IMR-90 (cell line): ENCODE results near the gene NAT14. TPM values are rescaled to one million over a fixed set of nuclear protein-coding genes. Genes with fewer than 3 reads are reported as not detected.

ENCODE experiments used
- ATAC-seq: fragments of 200-7000 bp; cut with Tn5 transposase; 2 replicates; pipeline ENCODE4 v1.9.1; 2020; ENCODE audit warnings: low read depth, mild to moderate bottlenecking, moderate library complexity
- BruUV-seq: library from RNA; stranded (reverse); fragments of 400-500 nt; replicated peaks from 2 replicates; lab custom pipeline; 2021; lab: Mats Ljungman, UMichigan
- CTCF ChIA-PET: fragments of 300-600 bp; formaldehyde crosslinking; extraction: SDS; loops from one replicate; lab custom pipeline; 2021; ENCODE audit warnings: antibody characterized with exemption; lab: Yijun Ruan, JAX
- POLR2A ChIA-PET: fragments of 300-600 bp; sonication (Branson Sonifier 250); formaldehyde crosslinking; loops from one replicate; lab custom pipeline; 2022; ENCODE audit warnings: antibody characterized with exemption; ENCODE audit not compliant: unreplicated experiment; lab: Charles Lee
- DNase-seq: peaks from one replicate; pipeline ENCODE4 v3.0.0; 2013
- H2AFZ ChIP-seq: replicated peaks from 2 replicates; pipeline ENCODE3; 2013; ENCODE audit warnings: low read length, mild to moderate bottlenecking; ENCODE audit not compliant: poor library complexity
- H2AK5ac ChIP-seq: 2 replicates; pipeline ENCODE4 v1.6.1; 2013; ENCODE audit warnings: low read depth, low read length, inconsistent platforms
- H2AK9ac ChIP-seq: replicated peaks from 2 replicates; pipeline ENCODE3; 2013; ENCODE audit warnings: mild to moderate bottlenecking, low read depth, low read length, moderate library complexity; ENCODE audit not compliant: poor library complexity
- H2BK120ac ChIP-seq: 2 replicates; pipeline ENCODE4 v1.6.1; 2013; ENCODE audit warnings: low read depth, low read length, inconsistent platforms
- H2BK15ac ChIP-seq: 3 replicates; pipeline ENCODE4 v1.6.1; 2013; ENCODE audit warnings: low read depth, low read length, inconsistent platforms
- H2BK20ac ChIP-seq: 2 replicates; pipeline ENCODE4 v1.6.1; 2013; ENCODE audit warnings: low read depth, mild to moderate bottlenecking, inconsistent platforms, low read length, moderate library complexity
- H2BK5ac ChIP-seq: 2 replicates; pipeline ENCODE4 v1.6.1; 2013; ENCODE audit warnings: mild to moderate bottlenecking, low read depth, low read length, inconsistent platforms; ENCODE audit not compliant: poor library complexity, severe bottlenecking
- H3K14ac ChIP-seq: replicated peaks from 2 replicates; pipeline ENCODE4 v1.6.1; 2013; ENCODE audit warnings: low read depth, low read length, inconsistent platforms
- H3K18ac ChIP-seq: 2 replicates; pipeline ENCODE4 v1.6.1; 2013; ENCODE audit warnings: low read depth, low read length, control low read depth
- H3K23ac ChIP-seq: 2 replicates; pipeline ENCODE4 v1.6.1; 2013; ENCODE audit warnings: low read depth, low read length, inconsistent platforms
- H3K27ac ChIP-seq: 2 replicates; pipeline ENCODE4 v1.5.1; 2013; ENCODE audit warnings: mild to moderate bottlenecking, control low read depth, low read length; ENCODE audit not compliant: insufficient read depth
- H3K27me3 ChIP-seq: 2 replicates; pipeline ENCODE4 v1.6.1; 2013; ENCODE audit warnings: low read length; ENCODE audit not compliant: control insufficient read depth, insufficient read depth
- H3K36me3 ChIP-seq: 2 replicates; pipeline ENCODE4 v1.6.1; 2013; ENCODE audit warnings: low read length, mixed read lengths; ENCODE audit not compliant: control insufficient read depth, insufficient read depth
- H3K4ac ChIP-seq: 2 replicates; pipeline ENCODE4 v1.6.1; 2013; ENCODE audit warnings: low read depth, low read length, inconsistent platforms
- H3K4me1 ChIP-seq: 2 replicates; pipeline ENCODE4 v1.6.1; 2013; ENCODE audit warnings: low read length, mixed read lengths; ENCODE audit not compliant: control insufficient read depth, insufficient read depth
- H3K4me2 ChIP-seq: 2 replicates; pipeline ENCODE4 v1.6.1; 2013; ENCODE audit warnings: low read depth, mild to moderate bottlenecking, control low read depth, low read length, moderate library complexity
- H3K4me3 ChIP-seq: 2 replicates; pipeline ENCODE4 v1.5.1; 2013; ENCODE audit warnings: low read depth, mild to moderate bottlenecking, control low read depth, low read length, moderate library complexity; ENCODE audit not compliant: insufficient read depth
- H3K56ac ChIP-seq: 2 replicates; pipeline ENCODE4 v1.6.1; 2013; ENCODE audit warnings: low read length, inconsistent platforms; ENCODE audit not compliant: insufficient read depth; ENCODE audit errors: extremely low read depth
- H3K79me1 ChIP-seq, 2 experiments: 2 replicates each; pipeline ENCODE4 v1.6.1; 2013; ENCODE audit warnings: low read length in 2 of 2, inconsistent platforms in 1 of 2, low read depth in 1 of 2
- H3K9ac ChIP-seq: 2 replicates; pipeline ENCODE4 v1.6.1; 2013; ENCODE audit warnings: low read depth, low read length, control low read depth
- H3K9me1 ChIP-seq: 2 replicates; pipeline ENCODE4 v1.6.1; 2013; ENCODE audit warnings: low read length, inconsistent platforms; ENCODE audit not compliant: insufficient read depth
- H3K9me3 ChIP-seq: 2 replicates; pipeline ENCODE4 v1.6.1; 2013; ENCODE audit warnings: low read length; ENCODE audit not compliant: control insufficient read depth, insufficient read depth
- H4K20me1 ChIP-seq: 2 replicates; pipeline ENCODE4 v1.6.1; 2013; ENCODE audit warnings: low read length, inconsistent platforms; ENCODE audit not compliant: insufficient read depth
- H4K5ac ChIP-seq: 2 replicates; pipeline ENCODE4 v1.6.1; 2013; ENCODE audit warnings: mild to moderate bottlenecking, low read depth, low read length, control low read depth
- H4K8ac ChIP-seq, 2 experiments: 2 replicates each; pipeline ENCODE4 v1.6.1; 2013; ENCODE audit warnings: low read depth in 2 of 2, low read length in 2 of 2, control low read depth in 1 of 2, inconsistent platforms in 1 of 2
- H4K91ac ChIP-seq: 2 replicates; pipeline ENCODE4 v1.6.1; 2013; ENCODE audit warnings: low read depth, low read length, inconsistent platforms; ENCODE audit not compliant: insufficient read depth
- BHLHE40 ChIP-seq: fragments of 150-350 bp; IDR thresholded peaks from 2 replicates; pipeline ENCODE4 v1.6.1; 2016; ENCODE audit warnings: mild to moderate bottlenecking, low read depth, low read length
- CHD1 ChIP-seq: IDR thresholded peaks from 2 replicates; pipeline ENCODE4 v1.6.1; 2012; ENCODE audit warnings: low read depth, low read length, improper control_type of control experiment
- CTCF ChIP-seq: conservative IDR thresholded peaks from 2 replicates; pipeline ENCODE4 v1.5.1; 2012; ENCODE audit warnings: mild to moderate bottlenecking, low read depth, low read length, improper control_type of control experiment
- MAZ ChIP-seq: IDR thresholded peaks from 2 replicates; pipeline ENCODE4 v1.6.1; 2012; ENCODE audit warnings: low read depth, mild to moderate bottlenecking, low read length, improper control_type of control experiment, moderate library complexity, borderline replicate concordance
- RFX5 ChIP-seq: IDR thresholded peaks from 2 replicates; pipeline ENCODE4 v1.8.0; 2012; ENCODE audit warnings: low read depth, mild to moderate bottlenecking, low read length, moderate library complexity
- WGBS, 2 experiments: methylation state at CpG; one replicate each; pipeline versions ENCODE4 v1.1.5 to v1.1.7; 2013; ENCODE audit warnings: missing lambda C conversion rate in 2 of 2; ENCODE audit not compliant: insufficient read length in 1 of 2; ENCODE audit errors: extremely low coverage in 2 of 2; 5-methylcytosine and 5-hydroxymethylcytosine counted together
- dilution Hi-C: fragments of 300-500 bp; cut with HindIII; formaldehyde crosslinking; loops from one replicate; pipeline ENCODE4 v1.14.3; 2018; ENCODE audit warnings: low sequenced_read_pairs; ENCODE audit not compliant: unreplicated experiment
- in situ Hi-C: fragments of 300-500 bp; cut with MboI; formaldehyde crosslinking; loops from 3 replicates; pipeline ENCODE4 v1.14.3; 2019; ENCODE audit warnings: low sequenced_read_pairs, inconsistent platforms, mixed read lengths
- intact Hi-C: fragments of 100-400 bp; cut with micrococcal nuclease; formaldehyde crosslinking; loops from 2 replicates; pipeline ENCODE4 v1.10.0; 2022
- polyA plus RNA-seq, 3 experiments: library from polyadenylated mRNA; depleted of rRNA; stranded (reverse); fragments of >200 nt; gene quantifications; 2 replicates each; pipeline ENCODE4 v1.2.3, GENCODE V29; 2012; ENCODE audit warnings: low replicate concordance in 1 of 3
- total RNA-seq: library from RNA; depleted of rRNA; stranded (reverse); fragments of >200 nt; gene quantifications from 2 replicates; pipeline ENCODE4 v1.2.3, GENCODE V29; 2012

Gene NAT14
- total and polyA plus RNA-seq, 2 of the 4 experiments (the other 2 are of a cell fraction): 4.3 to 41.2 TPM

GRCh38 chr19:55452749-55453346 lies 32.1 kb upstream of the NAT14 start:
- dilution Hi-C loops: no loop called here
- Histone ChIP-seq H2AK5ac (no peak overlapping the region), H3K4ac (no peak overlapping the region), H3K9ac (no peak overlapping the region), H4K8ac (no peak overlapping the region), H3K9me3 (no peaks in the 10 kb centered on the region), H2BK15ac (no peak overlapping the region), H4K20me1 (peaks cover 27% of the 10 kb centered on the region), H4K91ac (no peak overlapping the region), H2AK9ac (peak overlapping the region; percentile 88), H3K27ac (no peak overlapping the region), H4K5ac (no peak overlapping the region), H2BK5ac (no peak overlapping the region), H3K9me1 (peaks cover 2% of the 10 kb centered on the region; the same call in 1 of the 2 replicates), H3K23ac (no peak overlapping the region), H3K14ac (no peak overlapping the region), H3K27me3 (peaks cover 29% of the 10 kb centered on the region), H3K18ac (no peak overlapping the region), H2AFZ (peak overlapping the region; percentile 56), H3K4me2 (no peak overlapping the region; the same call in 1 of the 2 replicates), H3K4me1 (peaks cover 2% of the 10 kb centered on the region; the same call in 1 of the 2 replicates), H2BK20ac (no peak overlapping the region), H3K56ac (no peak overlapping the region), H2BK120ac (no peak overlapping the region), H3K79me1 (peaks cover 0 to 4% of the 10 kb centered on the region in 2 experiments; a peak in 1 of 4 replicates), H3K36me3 (no peaks in the 10 kb centered on the region; the same call in 1 of the 2 replicates), H3K4me3 (no peak overlapping the region)
- ATAC-seq: peak; percentile 87
- BruUV-seq: no TSS peak
- in situ Hi-C loops: no loop called here
- peak; percentile 79 for DNase-seq
- 4% methylated on average over 5 of the region's 34 CpGs; no CpG with 5 or more reads in 1 of the 2 experiments for WGBS, 2 experiments
- TF ChIP-seq MAZ (peak; percentile 68; the same call in 1 of the 2 replicates), RFX5 (no peak), CTCF (0 out of 2 replicates have a peak, but pooled peaks have one; percentile 11), CHD1 (no peak; the same call in 1 of the 2 replicates), BHLHE40 (peak; percentile 42)
- POLR2A ChIA-PET: no interaction called here
- intact Hi-C loops: loop anchor here (2.0 kb wide), 1 partner anchor 312 kb away; no protein-coding TSS in a partner anchor
- CTCF ChIA-PET: interaction anchor here (1.2 kb wide), 1 partner anchor 15 kb away, joined by 3 read pairs; no protein-coding TSS in a partner anchor
